ENCODE results near the gene EEF1B2. TPM values are rescaled to one million over a fixed set of nuclear protein-coding genes. Genes with fewer than 3 reads are reported as not detected.

Gene EEF1B2
- total RNA-seq, 2 experiments from 2014 or later = 1,109 to 1,132 TPM

- no peak overlapping the region for H3K27ac ChIP-seq (ENCODE audit: low read depth in 1 of 2, low read length in 2 of 2)
- intact Hi-C loops (cut with DNase I, micrococcal nuclease) = no loop called here
- POLR2A ChIA-PET = interaction anchor here (0.9 kb wide), 1 partner anchor 57 kb away, joined by 3 read pairs; no protein-coding TSS in a partner anchor
- H3K9me3 ChIP-seq (ENCODE audit: control insufficient read depth in 1 of 2, insufficient read depth in 1 of 2, low read length in 2 of 2) = no peaks in the 10 kb centered on the region
- no peaks in the 10 kb centered on the region for H3K27me3 ChIP-seq (ENCODE audit: control insufficient read depth in 1 of 2, insufficient read depth in 2 of 2, low read length in 2 of 2)
- CTCF ChIA-PET = interaction anchor here (1.3 kb wide), 1 partner anchor 17 kb away, joined by 3 read pairs; no protein-coding TSS in a partner anchor
- H3K27me3 Mint-ChIP-seq = no peaks in the 10 kb centered on the region
- no peak for DNase-seq
- H3K4me1 Mint-ChIP-seq (ENCODE audit: low read depth) = peaks cover 4% of the 10 kb centered on the region
- peaks cover 96% of the 10 kb centered on the region for H3K36me3 ChIP-seq (ENCODE audit: insufficient read depth, low read length)
- no peak for TF ChIP-seq CTCF (IDR thresholded peaks at IDR 0.05)
- peaks cover 91% of the 10 kb centered on the region for H3K36me3 Mint-ChIP-seq (ENCODE audit: low read depth)
- no peak overlapping the region for H3K4me3 ChIP-seq (ENCODE audit: low read length)
- H3K9me3 Mint-ChIP-seq = no peaks in the 10 kb centered on the region
- H3K4me3 Mint-ChIP-seq = no peak overlapping the region
- H3K27ac Mint-ChIP-seq = no peak overlapping the region
- no peaks in the 10 kb centered on the region for H3K4me1 ChIP-seq (ENCODE audit: insufficient read depth, low read length)
- no peak for ATAC-seq (ENCODE audit: poor library complexity)
These were observed 14.0 kb upstream of the EEF1B2 start for GRCh38 chr2:206145665-206146064.

GRCh38 chr2:206149330-206149729 lies 10.4 kb upstream of the EEF1B2 start:
- POLR2A ChIA-PET = no interaction called here
- intact Hi-C loops (cut with DNase I, micrococcal nuclease) = no loop called here
- DNase-seq = no peak
- Mint-ChIP-seq H3K27ac (no peak overlapping the region), H3K4me3 (no peak overlapping the region), H3K4me1 (ENCODE audit: low read depth) (peaks cover 21% of the 10 kb centered on the region), H3K36me3 (ENCODE audit: low read depth) (peaks cover 80% of the 10 kb centered on the region), H3K27me3 (no peaks in the 10 kb centered on the region), H3K9me3 (no peaks in the 10 kb centered on the region)
- H3K27ac ChIP-seq (ENCODE audit: low read depth in 1 of 2, low read length in 2 of 2) = no peak overlapping the region
- H3K36me3 ChIP-seq (ENCODE audit: insufficient read depth, low read length) = peaks cover 79% of the 10 kb centered on the region
- CTCF ChIA-PET = no interaction called here
- no peaks in the 10 kb centered on the region for H3K27me3 ChIP-seq (ENCODE audit: control insufficient read depth in 1 of 2, insufficient read depth in 2 of 2, low read length in 2 of 2)
- no peak for TF ChIP-seq CTCF (IDR thresholded peaks at IDR 0.05)
- ATAC-seq (ENCODE audit: poor library complexity) = no peak
- H3K4me3 ChIP-seq (ENCODE audit: low read length) = no peak overlapping the region
- peaks cover 4% of the 10 kb centered on the region for H3K4me1 ChIP-seq (ENCODE audit: insufficient read depth, low read length)
- H3K9me3 ChIP-seq (ENCODE audit: control insufficient read depth in 1 of 2, insufficient read depth in 1 of 2, low read length in 2 of 2) = no peaks in the 10 kb centered on the region

- peaks cover 71% of the 10 kb centered on the region for H3K36me3 ChIP-seq (ENCODE audit: insufficient read depth, low read length)
- H3K27ac ChIP-seq (ENCODE audit: low read depth in 1 of 2, low read length in 2 of 2) = no peak overlapping the region
- H3K27me3 Mint-ChIP-seq = no peaks in the 10 kb centered on the region
- no peaks in the 10 kb centered on the region for H3K27me3 ChIP-seq (ENCODE audit: control insufficient read depth in 1 of 2, insufficient read depth in 2 of 2, low read length in 2 of 2)
- peaks cover 8% of the 10 kb centered on the region for H3K4me1 ChIP-seq (ENCODE audit: insufficient read depth, low read length)
- H3K27ac Mint-ChIP-seq = peak overlapping the region; percentile 15
- ChIA-PET POLR2A (no interaction called here), CTCF (no interaction called here)
- no peak for TF ChIP-seq CTCF (IDR thresholded peaks at IDR 0.05)
- intact Hi-C loops (cut with DNase I, micrococcal nuclease) = loop anchor here in 1 of 2 experiments (10.0 kb wide), 1 partner anchor 125 kb away; the partner anchor contains the start of gene ZDBF2
- DNase-seq = no peak
- no peak overlapping the region for H3K4me3 Mint-ChIP-seq
- H3K4me3 ChIP-seq (ENCODE audit: low read length) = no peak overlapping the region
- H3K36me3 Mint-ChIP-seq (ENCODE audit: low read depth) = peaks cover 73% of the 10 kb centered on the region
- no peak for ATAC-seq (ENCODE audit: poor library complexity)
- H3K9me3 ChIP-seq (ENCODE audit: control insufficient read depth in 1 of 2, insufficient read depth in 1 of 2, low read length in 2 of 2) = no peaks in the 10 kb centered on the region
- no peaks in the 10 kb centered on the region for H3K9me3 Mint-ChIP-seq
- H3K4me1 Mint-ChIP-seq (ENCODE audit: low read depth) = peaks cover 23% of the 10 kb centered on the region
These were observed 9.5 kb upstream of the EEF1B2 start for GRCh38 chr2:206150168-206150567.
